ENCODE data around the gene TPM3. TPM values are rescaled to one million over a fixed set of nuclear protein-coding genes. Genes with fewer than 3 reads are reported as not detected.
"Not testable (repeated sequence)": the region's sequence is repeated elsewhere in the genome, so short reads cannot be mapped to it uniquely, and the experiment has no call there.

TPM3 gene
- total RNA-seq, 1 experiment from 2014 or later = 545 TPM

DNA sequence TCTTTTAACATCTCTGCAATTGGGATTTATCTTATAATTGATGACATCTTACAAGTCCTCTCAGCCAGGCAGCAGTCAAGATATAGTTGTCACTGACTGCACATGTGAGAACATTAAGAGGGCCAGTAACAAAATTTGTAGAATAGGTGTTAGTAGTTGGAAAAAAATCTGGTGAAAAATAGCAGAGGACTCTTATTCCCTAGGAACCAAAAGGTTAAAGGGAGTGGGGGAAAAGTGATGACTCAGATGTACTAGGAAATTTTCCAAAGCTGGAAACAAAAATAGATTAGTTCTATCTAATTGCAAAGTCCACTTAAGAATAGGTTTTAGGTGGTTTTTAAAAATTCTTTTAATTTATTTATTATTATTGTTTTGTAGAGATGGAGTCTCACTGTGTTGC is 40.6 kb downstream of the TPM3 start:
- Histone ChIP-seq H3K36me3 (ENCODE audit: control insufficient read depth, insufficient read depth, low read length) (no peaks in the 10 kb centered on the region), H3K27me3 (ENCODE audit: control insufficient read depth, insufficient read depth, low read length) (no peaks in the 10 kb centered on the region), H3K27ac (ENCODE audit: low read length) (no peak overlapping the region), H3K4me1 (ENCODE audit: control insufficient read depth, insufficient read depth, low read length) (peaks cover 3% of the 10 kb centered on the region; the same call in 1 of the 2 replicates), H3K4me3 (ENCODE audit: low read depth in 2 of 2, low read length in 2 of 2) (no peak overlapping the region), H3K9me3 (ENCODE audit: control insufficient read depth, insufficient read depth, low read depth, low read length) (no peaks in the 10 kb centered on the region)
- intact Hi-C loops (cut with micrococcal nuclease; ENCODE audit: unreplicated experiment) (no loop called here), in situ Hi-C loops (cut with HindIII; ENCODE audit: low pct_unique_long_range_greater_than_20kb, low sequenced_read_pairs) (no loop called here)
- CTCF ChIA-PET = no interaction called here
- no peak for DNase-seq (ENCODE audit: low read depth, low spot score)
- no peak for ATAC-seq
- BruUV-seq (replicated peaks) = no TSS peak
- no peak for TF ChIP-seq SIN3A (IDR thresholded peaks at IDR 0.05; ENCODE audit: borderline replicate concordance, insufficient read depth, low read depth, low read length)
- TF ChIP-seq, protein P1, sequence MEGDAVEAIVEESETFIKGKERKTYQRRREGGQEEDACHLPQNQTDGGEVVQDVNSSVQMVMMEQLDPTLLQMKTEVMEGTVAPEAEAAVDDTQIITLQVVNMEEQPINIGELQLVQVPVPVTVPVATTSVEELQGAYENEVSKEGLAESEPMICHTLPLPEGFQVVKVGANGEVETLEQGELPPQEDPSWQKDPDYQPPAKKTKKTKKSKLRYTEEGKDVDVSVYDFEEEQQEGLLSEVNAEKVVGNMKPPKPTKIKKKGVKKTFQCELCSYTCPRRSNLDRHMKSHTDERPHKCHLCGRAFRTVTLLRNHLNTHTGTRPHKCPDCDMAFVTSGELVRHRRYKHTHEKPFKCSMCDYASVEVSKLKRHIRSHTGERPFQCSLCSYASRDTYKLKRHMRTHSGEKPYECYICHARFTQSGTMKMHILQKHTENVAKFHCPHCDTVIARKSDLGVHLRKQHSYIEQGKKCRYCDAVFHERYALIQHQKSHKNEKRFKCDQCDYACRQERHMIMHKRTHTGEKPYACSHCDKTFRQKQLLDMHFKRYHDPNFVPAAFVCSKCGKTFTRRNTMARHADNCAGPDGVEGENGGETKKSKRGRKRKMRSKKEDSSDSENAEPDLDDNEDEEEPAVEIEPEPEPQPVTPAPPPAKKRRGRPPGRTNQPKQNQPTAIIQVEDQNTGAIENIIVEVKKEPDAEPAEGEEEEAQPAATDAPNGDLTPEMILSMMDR (IDR thresholded peaks at IDR 0.05) = no peak
- TF ChIP-seq TCF7L2 (IDR thresholded peaks at IDR 0.05; ENCODE audit: low read depth, low read length) = no peak
- no peak for TF ChIP-seq POLR2AphosphoS5 (IDR thresholded peaks at IDR 0.05; ENCODE audit: low read depth, low read length)
- TF ChIP-seq, protein P2, sequence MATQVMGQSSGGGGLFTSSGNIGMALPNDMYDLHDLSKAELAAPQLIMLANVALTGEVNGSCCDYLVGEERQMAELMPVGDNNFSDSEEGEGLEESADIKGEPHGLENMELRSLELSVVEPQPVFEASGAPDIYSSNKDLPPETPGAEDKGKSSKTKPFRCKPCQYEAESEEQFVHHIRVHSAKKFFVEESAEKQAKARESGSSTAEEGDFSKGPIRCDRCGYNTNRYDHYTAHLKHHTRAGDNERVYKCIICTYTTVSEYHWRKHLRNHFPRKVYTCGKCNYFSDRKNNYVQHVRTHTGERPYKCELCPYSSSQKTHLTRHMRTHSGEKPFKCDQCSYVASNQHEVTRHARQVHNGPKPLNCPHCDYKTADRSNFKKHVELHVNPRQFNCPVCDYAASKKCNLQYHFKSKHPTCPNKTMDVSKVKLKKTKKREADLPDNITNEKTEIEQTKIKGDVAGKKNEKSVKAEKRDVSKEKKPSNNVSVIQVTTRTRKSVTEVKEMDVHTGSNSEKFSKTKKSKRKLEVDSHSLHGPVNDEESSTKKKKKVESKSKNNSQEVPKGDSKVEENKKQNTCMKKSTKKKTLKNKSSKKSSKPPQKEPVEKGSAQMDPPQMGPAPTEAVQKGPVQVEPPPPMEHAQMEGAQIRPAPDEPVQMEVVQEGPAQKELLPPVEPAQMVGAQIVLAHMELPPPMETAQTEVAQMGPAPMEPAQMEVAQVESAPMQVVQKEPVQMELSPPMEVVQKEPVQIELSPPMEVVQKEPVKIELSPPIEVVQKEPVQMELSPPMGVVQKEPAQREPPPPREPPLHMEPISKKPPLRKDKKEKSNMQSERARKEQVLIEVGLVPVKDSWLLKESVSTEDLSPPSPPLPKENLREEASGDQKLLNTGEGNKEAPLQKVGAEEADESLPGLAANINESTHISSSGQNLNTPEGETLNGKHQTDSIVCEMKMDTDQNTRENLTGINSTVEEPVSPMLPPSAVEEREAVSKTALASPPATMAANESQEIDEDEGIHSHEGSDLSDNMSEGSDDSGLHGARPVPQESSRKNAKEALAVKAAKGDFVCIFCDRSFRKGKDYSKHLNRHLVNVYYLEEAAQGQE (IDR thresholded peaks at IDR 0.05; ENCODE audit: insufficient read depth in 1 of 2, low read depth in 2 of 2, low read length in 1 of 2) = no peak
- POLR2A ChIA-PET = interaction anchor here (0.7 kb wide), 1 partner anchor 231 kb away, joined by 10 read pairs; no protein-coding TSS in a partner anchor

DNA sequence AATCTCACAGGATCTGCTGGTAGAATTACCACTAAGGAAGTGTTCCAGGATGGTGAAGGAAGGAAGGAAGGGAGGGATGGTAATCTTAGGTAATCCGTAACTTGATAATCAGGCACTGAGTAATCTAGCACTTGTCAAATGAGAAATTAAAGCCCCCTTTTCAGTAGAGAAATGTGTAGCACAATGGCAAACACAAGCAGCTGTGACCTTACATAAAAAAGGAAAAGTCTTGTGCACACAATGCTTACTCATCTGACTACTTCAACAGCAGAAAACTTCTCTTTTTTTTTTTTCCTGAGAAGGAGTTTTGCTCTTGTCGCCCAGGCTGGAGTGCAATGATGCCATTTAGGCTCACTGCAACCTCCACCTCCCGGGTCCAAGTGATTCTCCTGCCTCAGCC is 43.1 kb downstream of the TPM3 start:
- BruUV-seq (replicated peaks) = no TSS peak
- ChIA-PET CTCF (interaction anchor here (0.5 kb wide), 1 partner anchor 131 kb away, joined by 6 read pairs; no protein-coding TSS in a partner anchor), POLR2A (no interaction called here)
- Histone ChIP-seq H3K9me3 (ENCODE audit: control insufficient read depth, insufficient read depth, low read depth, low read length) (no peaks in the 10 kb centered on the region), H3K4me3 (ENCODE audit: low read depth in 2 of 2, low read length in 2 of 2) (no peak overlapping the region), H3K27ac (ENCODE audit: low read length) (no peak overlapping the region), H3K4me1 (ENCODE audit: control insufficient read depth, insufficient read depth, low read length) (no peaks in the 10 kb centered on the region), H3K27me3 (ENCODE audit: control insufficient read depth, insufficient read depth, low read length) (no peaks in the 10 kb centered on the region), H3K36me3 (ENCODE audit: control insufficient read depth, insufficient read depth, low read length) (no peaks in the 10 kb centered on the region)
- intact Hi-C loops (cut with micrococcal nuclease; ENCODE audit: unreplicated experiment) (no loop called here), in situ Hi-C loops (cut with HindIII; ENCODE audit: low pct_unique_long_range_greater_than_20kb, low sequenced_read_pairs) (no loop called here)
- ATAC-seq (no peak), DNase-seq (ENCODE audit: low read depth, low spot score) (no peak)
- TF ChIP-seq TCF7L2 (IDR thresholded peaks at IDR 0.05; ENCODE audit: low read depth, low read length) (no peak), SIN3A (IDR thresholded peaks at IDR 0.05; ENCODE audit: borderline replicate concordance, insufficient read depth, low read depth, low read length) (no peak), POLR2AphosphoS5 (IDR thresholded peaks at IDR 0.05; ENCODE audit: low read depth, low read length) (no peak)
- TF ChIP-seq, protein P2 (IDR thresholded peaks at IDR 0.05; ENCODE audit: insufficient read depth in 1 of 2, low read depth in 2 of 2, low read length in 1 of 2) = no peak

DNA sequence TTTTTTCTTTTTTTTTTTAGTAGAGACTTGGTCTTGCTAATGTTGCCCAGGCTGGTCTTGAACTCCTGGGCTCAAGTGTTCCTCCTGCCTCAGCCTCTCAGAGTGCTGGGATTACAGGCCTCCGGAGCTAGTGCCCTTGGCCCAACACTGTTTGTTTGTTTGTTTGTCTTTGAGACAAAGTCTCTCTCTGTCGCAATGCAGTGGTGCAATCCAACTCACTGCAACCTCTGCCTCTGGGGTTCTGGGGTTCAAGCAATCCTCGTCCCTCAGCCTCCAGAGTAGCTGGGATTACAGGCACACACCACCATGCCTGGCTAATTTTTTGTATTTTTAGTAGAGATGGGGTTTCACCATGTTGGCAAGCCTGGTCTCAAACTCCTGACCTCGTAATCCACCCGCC is 44.4 kb downstream of the TPM3 start:
- H3K27ac ChIP-seq (ENCODE audit: low read length); H3K27me3 ChIP-seq (ENCODE audit: control insufficient read depth, insufficient read depth, low read length); H3K4me1 ChIP-seq (ENCODE audit: control insufficient read depth, insufficient read depth, low read length); intact Hi-C loops (cut with micrococcal nuclease; ENCODE audit: unreplicated experiment); H3K9me3 ChIP-seq (ENCODE audit: control insufficient read depth, insufficient read depth, low read depth, low read length); H3K4me3 ChIP-seq (ENCODE audit: low read depth in 2 of 2, low read length in 2 of 2); ATAC-seq; H3K36me3 ChIP-seq (ENCODE audit: control insufficient read depth, insufficient read depth, low read length); BruUV-seq (replicated peaks); in situ Hi-C loops (cut with HindIII; ENCODE audit: low pct_unique_long_range_greater_than_20kb, low sequenced_read_pairs); DNase-seq (ENCODE audit: low read depth, low spot score): not testable (repeated sequence)
- ChIA-PET POLR2A (interaction anchor here (0.6 kb wide), 1 partner anchor 137 kb away, joined by 3 read pairs; no protein-coding TSS in a partner anchor), CTCF (interaction anchor here (0.6 kb wide), 1 partner anchor 16 kb away, joined by 3 read pairs; no protein-coding TSS in a partner anchor)
